IPS-18a (cell line): ENCODE data around the gene TEX2.

ENCODE experiments used
- H3K27ac ChIP-seq: one replicate; pipeline ENCODE4 v1.5.1; 2013; ENCODE audit warnings: low read length
- H3K27me3 ChIP-seq: one replicate; pipeline ENCODE4 v1.6.1; 2013; ENCODE audit warnings: mild to moderate bottlenecking, low read length; ENCODE audit not compliant: control insufficient read depth, insufficient read depth
- H3K36me3 ChIP-seq: one replicate; pipeline ENCODE4 v1.6.1; 2013; ENCODE audit warnings: low read depth, low read length; ENCODE audit not compliant: control insufficient read depth
- H3K4me1 ChIP-seq: one replicate; pipeline ENCODE4 v1.6.1; 2013; ENCODE audit warnings: low read depth, low read length; ENCODE audit not compliant: control insufficient read depth
- H3K4me3 ChIP-seq: one replicate; pipeline ENCODE4 v1.5.1; 2013; ENCODE audit warnings: low read length
- H3K9ac ChIP-seq: one replicate; pipeline ENCODE4 v1.6.1; 2013; ENCODE audit warnings: mild to moderate bottlenecking, low read length, moderate library complexity
- H3K9me3 ChIP-seq: one replicate; pipeline ENCODE4 v1.6.1; 2013; ENCODE audit warnings: low read depth, low read length; ENCODE audit not compliant: control insufficient read depth

The TEX2 gene

DNA sequence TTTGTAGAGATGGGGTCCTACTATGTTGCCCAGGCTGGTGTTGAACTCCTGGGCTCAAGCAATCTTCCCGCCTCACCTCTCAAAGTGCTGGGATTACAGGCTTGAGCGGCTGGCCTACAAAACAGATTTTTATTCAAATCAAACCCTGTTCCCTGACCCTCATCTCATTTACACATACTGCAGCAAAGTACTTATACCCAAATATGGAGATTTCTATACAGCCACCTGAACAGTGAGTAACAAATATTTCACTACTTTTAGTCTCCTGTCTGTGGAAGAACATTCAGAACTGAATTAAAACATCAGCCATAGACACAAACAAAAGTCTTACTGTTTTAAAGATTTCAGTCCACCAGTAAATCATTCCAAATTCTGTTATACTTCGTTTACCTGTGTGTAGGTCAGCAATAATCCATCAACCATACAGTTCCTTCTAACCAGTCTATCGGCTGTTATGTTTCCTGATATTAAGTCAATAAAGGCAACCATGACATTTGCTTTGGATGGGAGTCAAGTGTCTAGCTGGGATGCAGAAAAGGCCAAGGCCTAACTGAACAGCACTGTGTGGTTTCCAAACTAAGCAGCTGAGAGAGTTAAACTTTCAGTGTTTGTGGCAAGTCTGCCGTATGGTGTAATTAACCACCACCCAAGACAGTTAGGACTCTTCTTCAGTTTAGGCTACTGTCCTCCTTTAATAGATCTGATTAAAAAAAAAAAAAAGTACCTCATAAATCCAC lies 155.4 kb downstream of the TEX2 start:
- peaks cover 2% of the 10 kb centered on the region for H3K4me1 ChIP-seq
- H3K27me3 ChIP-seq = no peaks in the 10 kb centered on the region
- H3K9me3 ChIP-seq = no peaks in the 10 kb centered on the region
- H3K4me3 ChIP-seq = no peak overlapping the region
- no peaks in the 10 kb centered on the region for H3K36me3 ChIP-seq
- no peak overlapping the region for H3K27ac ChIP-seq
- H3K9ac ChIP-seq = no peak overlapping the region

DNA sequence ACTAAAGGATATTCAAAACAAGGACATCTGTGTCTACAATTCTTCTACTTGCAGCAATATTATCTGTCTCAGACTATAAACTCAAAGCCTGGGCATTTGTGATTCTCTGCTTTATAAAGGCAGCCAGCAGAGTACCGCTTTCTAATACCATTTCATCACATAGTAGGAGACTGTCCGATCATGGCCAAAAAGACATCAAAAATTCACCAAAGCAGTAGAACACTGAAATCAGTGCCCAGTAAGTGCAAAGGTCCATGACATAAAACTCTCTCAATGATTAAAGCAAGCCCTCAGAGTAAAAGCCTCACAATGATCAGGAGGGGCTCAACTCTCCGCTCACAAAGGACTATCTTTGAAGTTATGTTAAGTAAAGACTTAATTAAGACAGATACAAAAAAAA lies 156.1 kb downstream of the TEX2 start:
- no peaks in the 10 kb centered on the region for H3K36me3 ChIP-seq
- H3K27me3 ChIP-seq = no peaks in the 10 kb centered on the region
- H3K9ac ChIP-seq = no peak overlapping the region
- H3K27ac ChIP-seq = no peak overlapping the region
- no peak overlapping the region for H3K4me3 ChIP-seq
- H3K4me1 ChIP-seq = peaks cover 2% of the 10 kb centered on the region
- no peaks in the 10 kb centered on the region for H3K9me3 ChIP-seq

DNA sequence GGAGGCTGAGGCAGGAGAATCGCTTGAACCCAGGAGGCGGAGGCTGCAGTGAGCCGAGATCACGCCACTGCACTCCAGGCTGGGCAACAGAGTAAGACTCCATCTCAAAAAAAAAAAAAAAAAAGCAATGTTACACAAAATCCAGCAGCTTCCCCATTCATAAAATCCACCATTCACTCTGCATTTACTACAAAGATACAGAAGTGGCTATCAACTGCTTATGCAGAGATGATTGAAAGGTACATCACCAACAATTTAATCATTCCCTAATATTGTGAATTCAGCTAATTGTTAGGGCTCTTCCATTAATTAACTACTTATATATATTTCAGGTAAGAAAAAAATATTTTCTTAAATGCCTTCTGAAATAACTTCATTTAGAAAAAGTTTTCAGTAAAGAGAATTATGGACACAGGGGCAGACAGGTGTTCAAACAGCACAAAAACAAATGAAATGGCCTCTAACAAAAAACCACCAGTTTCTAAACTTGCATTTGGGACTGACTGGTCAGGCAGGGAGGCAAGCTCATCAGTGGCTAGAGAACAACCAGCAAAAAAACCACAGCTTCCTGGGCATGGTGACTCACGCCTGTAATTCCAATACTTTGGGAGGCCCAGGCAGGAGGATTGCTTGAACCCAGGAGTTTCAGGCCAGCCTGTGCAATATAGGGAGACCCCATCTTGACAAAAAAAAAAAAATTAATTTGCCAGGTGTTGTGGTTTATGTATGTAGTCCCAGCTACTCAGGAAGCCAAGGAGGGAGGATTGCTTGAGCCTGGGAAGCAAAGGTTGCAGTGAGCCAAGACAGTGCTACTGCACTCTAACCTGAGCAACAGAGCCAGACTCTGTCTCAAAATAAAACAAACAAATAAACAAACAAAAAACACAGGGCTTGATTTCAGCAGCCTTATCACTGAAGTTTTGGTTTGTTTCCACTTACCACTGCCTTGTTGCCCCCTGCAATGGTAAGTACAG lies 159.4 kb downstream of the TEX2 start:
- H3K9ac ChIP-seq = no peak overlapping the region

DNA sequence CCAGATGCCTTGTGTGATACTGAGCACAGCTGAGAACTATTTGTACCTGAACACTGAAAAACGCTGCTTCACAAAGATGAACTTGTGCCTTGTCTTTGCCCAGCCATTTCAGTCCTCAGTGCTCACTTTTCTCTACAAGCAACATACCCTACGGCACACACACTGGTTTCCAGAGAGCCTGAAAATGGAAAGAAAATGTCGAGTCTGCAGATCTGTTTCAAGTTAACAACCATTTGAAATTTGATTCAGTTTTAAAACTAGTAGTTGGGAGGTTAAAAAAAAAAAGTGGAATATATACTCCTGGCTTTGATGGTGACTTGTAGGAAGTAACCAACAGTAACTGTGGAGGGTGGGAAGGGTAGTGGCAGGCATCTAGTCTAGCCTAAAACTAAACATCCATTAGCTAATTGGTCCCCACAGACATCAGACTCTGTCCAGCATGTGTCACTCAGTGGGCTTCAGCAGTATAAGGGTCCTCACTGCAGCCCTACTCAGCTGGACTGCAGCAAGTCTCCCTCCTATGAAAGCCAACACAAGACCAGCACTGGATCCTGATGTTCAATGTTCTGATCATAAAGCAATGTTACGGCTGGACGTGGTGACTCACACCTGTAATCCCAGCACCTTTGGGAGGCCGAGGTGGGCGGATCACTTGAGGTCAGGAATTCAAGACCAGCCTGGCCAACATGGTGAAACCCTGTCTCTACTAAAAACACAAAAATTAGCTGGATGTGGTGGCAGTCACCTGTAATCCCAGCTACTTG lies 160.3 kb downstream of the TEX2 start:
- Histone ChIP-seq H3K4me3 (no peak overlapping the region), H3K36me3 (no peaks in the 10 kb centered on the region), H3K9me3 (no peaks in the 10 kb centered on the region), H3K27me3 (no peaks in the 10 kb centered on the region), H3K27ac (no peak overlapping the region), H3K9ac (no peak overlapping the region), H3K4me1 (no peaks in the 10 kb centered on the region)

More for the DNA sequence above, 159.4 kb downstream of the TEX2 start:
- Histone ChIP-seq H3K4me1 (no peaks in the 10 kb centered on the region), H3K27me3 (no peaks in the 10 kb centered on the region), H3K27ac (no peak overlapping the region), H3K9me3 (no peaks in the 10 kb centered on the region), H3K4me3 (no peak overlapping the region), H3K36me3 (no peaks in the 10 kb centered on the region)

DNA sequence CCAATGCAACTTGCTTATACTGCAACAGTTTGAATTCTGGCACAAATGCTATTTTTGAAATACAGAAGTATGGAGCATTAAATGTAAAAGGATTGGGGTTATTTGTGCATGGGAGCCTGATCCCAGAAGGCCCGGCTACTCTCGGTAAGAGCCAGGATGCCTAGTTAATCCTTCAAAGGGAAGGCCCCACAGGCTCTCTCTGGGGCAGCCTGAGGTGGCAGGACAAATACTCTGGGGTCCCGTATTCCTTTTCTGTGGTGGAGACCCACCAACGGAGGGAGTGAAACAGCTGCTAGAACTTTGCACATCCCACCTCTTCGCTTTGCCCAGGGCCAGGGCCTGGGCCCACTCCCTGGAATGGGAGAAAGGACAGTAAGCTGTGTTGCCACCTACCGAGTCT lies 163.5 kb downstream of the TEX2 start:
- H3K27ac ChIP-seq = no peak overlapping the region
- H3K27me3 ChIP-seq = no peaks in the 10 kb centered on the region
- H3K36me3 ChIP-seq = no peaks in the 10 kb centered on the region
- H3K4me1 ChIP-seq = no peaks in the 10 kb centered on the region
- no peaks in the 10 kb centered on the region for H3K9me3 ChIP-seq
- H3K9ac ChIP-seq = no peak overlapping the region
- H3K4me3 ChIP-seq = no peak overlapping the region
